Neural cell (in vitro differentiated cells): Measurements from ENCODE around the gene IFNGR2. TPM values are rescaled to one million over a fixed set of nuclear protein-coding genes. Genes with fewer than 3 reads are reported as not detected.

Experiments used
- H2AFZ ChIP-seq: fragments of 200-600, 300-800 bp; sonication (generic), shearing (Covaris generic); 2 replicates; pipeline ENCODE4 v1.6.0; 2014; ENCODE audit warnings: low read depth, mild to moderate bottlenecking, antibody characterized with exemption, low read length, moderate library complexity
- H3F3A ChIP-seq: fragments of 200-600 bp; shearing (Covaris generic); 2 replicates; pipeline ENCODE4 v1.6.1; 2016; ENCODE audit warnings: mild to moderate bottlenecking, moderate library complexity, mixed read lengths, antibody characterized with exemption, low read length; ENCODE audit not compliant: insufficient read depth, poor library complexity, severe bottlenecking
- H3K27ac ChIP-seq: fragments of 200-600, 300-800 bp; sonication (generic), shearing (Covaris generic); 2 replicates; pipeline ENCODE4 v1.5.1; 2014; ENCODE audit warnings: mild to moderate bottlenecking, low read length, moderate library complexity
- H3K27me3 ChIP-seq: fragments of 300-800, 200-600 bp; sonication (generic), shearing (Covaris generic); 2 replicates; pipeline ENCODE4 v1.6.0; 2014; ENCODE audit warnings: mild to moderate bottlenecking, low read depth, low read length, moderate library complexity; ENCODE audit not compliant: insufficient read depth
- H3K36me3 ChIP-seq: fragments of 300-800, 200-600 bp; sonication (generic), shearing (Covaris generic); 2 replicates; pipeline ENCODE4 v1.5.1; 2014; ENCODE audit warnings: mild to moderate bottlenecking, antibody characterized with exemption, low read length, moderate library complexity; ENCODE audit not compliant: insufficient read depth
- H3K4me2 ChIP-seq: fragments of 300-800, 200-600 bp; sonication (generic), shearing (Covaris generic); 2 replicates; pipeline ENCODE4 v1.6.0; 2014; ENCODE audit warnings: mild to moderate bottlenecking, low read length
- H3K4me3 ChIP-seq: fragments of 300-800, 200-600 bp; sonication (generic), shearing (Covaris generic); 2 replicates; pipeline ENCODE4 v1.5.1; 2014; ENCODE audit warnings: mild to moderate bottlenecking, low read length, moderate library complexity
- H3K79me2 ChIP-seq: fragments of 200-600 bp; shearing (Covaris generic); replicated peaks from 2 replicates; pipeline ENCODE4 v1.6.0; 2014; ENCODE audit warnings: mild to moderate bottlenecking, low read length, moderate library complexity; ENCODE audit not compliant: insufficient read depth
- H3K9ac ChIP-seq: fragments of 300-800, 200-600 bp; sonication (generic), shearing (Covaris generic); 2 replicates; pipeline ENCODE4 v1.6.1; 2016; ENCODE audit warnings: mild to moderate bottlenecking, low read length, mixed read lengths
- H3K9me2 ChIP-seq: fragments of 200-600 bp; shearing (Covaris generic); 2 replicates; pipeline ENCODE4 v1.6.1; 2016; ENCODE audit warnings: mild to moderate bottlenecking, low read length, mixed read lengths; ENCODE audit not compliant: insufficient read depth
- H3K9me3 ChIP-seq: fragments of 200-600, 300-800 bp; sonication (generic), shearing (Covaris generic); 2 replicates; pipeline ENCODE4 v1.6.1; 2016; ENCODE audit warnings: mild to moderate bottlenecking, mixed run types, low read length, moderate library complexity, mixed read lengths
- H4K20me1 ChIP-seq: fragments of 200-600 bp; shearing (Covaris generic); 2 replicates; pipeline ENCODE4 v1.6.1; 2016; ENCODE audit warnings: mild to moderate bottlenecking, mixed run types; ENCODE audit not compliant: insufficient read depth
- EP300 ChIP-seq: fragments of 450-650 bp; conservative IDR thresholded peaks from 2 replicates; pipeline ENCODE4 v1.6.1; 2014; ENCODE audit warnings: antibody characterized with exemption, mild to moderate bottlenecking, moderate library complexity; ENCODE audit not compliant: poor library complexity, severe bottlenecking
- EZH2 ChIP-seq: fragments of 200-600, 300-800 bp; shearing (Covaris generic), sonication (generic); IDR thresholded peaks from 2 replicates; pipeline ENCODE4 v1.6.1; 2014; ENCODE audit warnings: antibody characterized with exemption, low read length, borderline replicate concordance, mild to moderate bottlenecking; ENCODE audit not compliant: insufficient read depth, poor library complexity, severe bottlenecking
- MXI1 ChIP-seq: fragments of 450-650 bp; conservative IDR thresholded peaks from 2 replicates; pipeline ENCODE4 v1.6.1; 2014; ENCODE audit warnings: antibody characterized with exemption, mild to moderate bottlenecking; ENCODE audit not compliant: poor library complexity, severe bottlenecking
- POLR2AphosphoS5 ChIP-seq: IDR thresholded peaks from 2 replicates; pipeline ENCODE4 v1.6.1; 2012
- RAD21 ChIP-seq: fragments of 450-650 bp; conservative IDR thresholded peaks from 2 replicates; pipeline ENCODE4 v1.6.1; 2014; ENCODE audit warnings: antibody characterized with exemption, mild to moderate bottlenecking, moderate library complexity
- REST ChIP-seq: IDR thresholded peaks from 2 replicates; pipeline ENCODE4 v1.6.1; 2012; ENCODE audit warnings: borderline replicate concordance
- SMC3 ChIP-seq: fragments of 450-650 bp; conservative IDR thresholded peaks from 2 replicates; pipeline ENCODE4 v1.6.1; 2014; ENCODE audit warnings: antibody characterized with exemption, mild to moderate bottlenecking, moderate library complexity; ENCODE audit not compliant: poor library complexity
- TAF1 ChIP-seq: IDR thresholded peaks from 2 replicates; pipeline ENCODE4 v1.6.1; 2012; ENCODE audit warnings: low read depth
- polyA plus RNA-seq: library from polyadenylated mRNA; depleted of rRNA; stranded (reverse); fragments of >200 nt; gene quantifications from 2 replicates; pipeline ENCODE4 v1.2.3, GENCODE V29; 2014
- TF ChIP-seq, protein P1 (sequence below): fragments of 450-650 bp; IDR thresholded peaks from 2 replicates; pipeline ENCODE4 v1.5.1; 2014; ENCODE audit warnings: antibody characterized with exemption, mild to moderate bottlenecking, moderate library complexity; ENCODE audit not compliant: poor library complexity, severe bottlenecking

Gene IFNGR2
- polyA plus RNA-seq, 1 donor from 2014 or later = 57.2 TPM

DNA sequence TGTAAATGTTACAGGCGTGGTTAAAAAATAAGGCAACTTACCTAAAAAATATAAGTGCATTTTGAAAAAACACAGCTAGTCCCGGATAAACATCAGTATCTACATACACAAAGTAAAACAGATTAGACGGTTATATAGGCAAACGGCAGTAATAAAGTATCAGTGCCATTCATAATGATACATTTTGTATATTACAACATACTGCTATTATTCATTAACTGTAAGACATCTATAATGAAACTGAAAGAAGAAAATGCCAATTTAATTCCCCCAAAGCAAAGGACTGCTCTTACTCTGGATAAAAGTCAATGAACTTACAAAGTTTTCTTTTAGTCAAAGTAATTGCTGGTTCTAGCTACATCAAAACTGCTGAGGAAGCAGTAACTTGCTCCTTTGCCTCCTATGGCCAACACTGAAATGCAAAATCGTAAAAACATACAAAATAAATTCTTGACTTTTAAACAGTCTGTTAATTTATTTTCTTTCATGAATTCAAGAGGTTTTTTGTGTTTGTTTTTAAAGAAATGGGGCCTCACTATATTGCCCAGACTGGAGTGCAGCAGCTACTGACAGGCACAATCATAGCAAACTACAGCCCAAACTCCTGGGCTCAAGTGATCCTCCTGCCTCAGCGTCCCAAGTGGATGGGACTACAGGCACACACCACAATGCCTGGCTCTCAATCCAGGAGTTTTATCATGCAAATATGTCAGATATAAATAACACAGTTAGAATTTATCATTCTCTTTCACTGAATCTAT is 52.7 kb downstream of the IFNGR2 start:
- no peak overlapping the region for H3K4me2 ChIP-seq
- no peaks in the 10 kb centered on the region for H4K20me1 ChIP-seq
- H3K9me3 ChIP-seq = no peaks in the 10 kb centered on the region
- no peaks in the 10 kb centered on the region for H3K27me3 ChIP-seq
- no peak overlapping the region for H2AFZ ChIP-seq
- H3K79me2 ChIP-seq = no peaks in the 10 kb centered on the region
- no peak overlapping the region for H3K4me3 ChIP-seq
- H3K9me2 ChIP-seq = no peaks in the 10 kb centered on the region
- H3K27ac ChIP-seq = no peak overlapping the region
- H3K9ac ChIP-seq = no peak overlapping the region
- H3K36me3 ChIP-seq = no peaks in the 10 kb centered on the region
- TF ChIP-seq MXI1 = no peak
- no peak for TF ChIP-seq REST
- no peak for TF ChIP-seq POLR2AphosphoS5
- TF ChIP-seq EP300 = no peak
- no peak for TF ChIP-seq TAF1
- TF ChIP-seq RAD21 = no peak
- no peak for TF ChIP-seq SMC3
- TF ChIP-seq EZH2 = no peak
- TF ChIP-seq, protein P1, sequence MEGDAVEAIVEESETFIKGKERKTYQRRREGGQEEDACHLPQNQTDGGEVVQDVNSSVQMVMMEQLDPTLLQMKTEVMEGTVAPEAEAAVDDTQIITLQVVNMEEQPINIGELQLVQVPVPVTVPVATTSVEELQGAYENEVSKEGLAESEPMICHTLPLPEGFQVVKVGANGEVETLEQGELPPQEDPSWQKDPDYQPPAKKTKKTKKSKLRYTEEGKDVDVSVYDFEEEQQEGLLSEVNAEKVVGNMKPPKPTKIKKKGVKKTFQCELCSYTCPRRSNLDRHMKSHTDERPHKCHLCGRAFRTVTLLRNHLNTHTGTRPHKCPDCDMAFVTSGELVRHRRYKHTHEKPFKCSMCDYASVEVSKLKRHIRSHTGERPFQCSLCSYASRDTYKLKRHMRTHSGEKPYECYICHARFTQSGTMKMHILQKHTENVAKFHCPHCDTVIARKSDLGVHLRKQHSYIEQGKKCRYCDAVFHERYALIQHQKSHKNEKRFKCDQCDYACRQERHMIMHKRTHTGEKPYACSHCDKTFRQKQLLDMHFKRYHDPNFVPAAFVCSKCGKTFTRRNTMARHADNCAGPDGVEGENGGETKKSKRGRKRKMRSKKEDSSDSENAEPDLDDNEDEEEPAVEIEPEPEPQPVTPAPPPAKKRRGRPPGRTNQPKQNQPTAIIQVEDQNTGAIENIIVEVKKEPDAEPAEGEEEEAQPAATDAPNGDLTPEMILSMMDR = no peak
- no peaks in the 10 kb centered on the region for H3F3A ChIP-seq

DNA sequence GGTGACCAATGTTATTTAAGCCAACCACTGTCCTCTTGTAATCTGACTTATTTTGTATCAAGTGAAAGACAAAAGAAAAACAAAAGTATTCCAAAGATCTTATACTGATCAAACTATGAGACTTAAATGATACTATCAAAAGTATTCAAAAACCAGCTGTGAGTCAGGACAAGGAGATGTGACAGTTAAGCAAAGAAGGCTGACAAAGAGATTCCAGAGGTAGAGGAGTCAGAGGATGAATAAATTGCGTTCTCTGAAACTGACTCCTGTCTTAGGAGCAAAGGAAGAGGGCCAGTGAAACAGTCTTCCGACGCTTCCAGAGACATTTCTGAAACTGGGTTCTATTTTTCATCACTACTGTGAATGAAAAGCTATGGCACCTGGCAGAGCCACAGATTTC is 55.6 kb downstream of the IFNGR2 start:
- no peaks in the 10 kb centered on the region for H3K9me3 ChIP-seq
- H3K4me2 ChIP-seq = no peak overlapping the region
- H3F3A ChIP-seq = no peaks in the 10 kb centered on the region
- no peaks in the 10 kb centered on the region for H3K36me3 ChIP-seq
- no peaks in the 10 kb centered on the region for H3K27me3 ChIP-seq
- H4K20me1 ChIP-seq = no peaks in the 10 kb centered on the region
- no peak overlapping the region for H3K9ac ChIP-seq
- H3K4me3 ChIP-seq = no peak overlapping the region
- no peak overlapping the region for H3K27ac ChIP-seq
- TF ChIP-seq SMC3 (no peak), TAF1 (no peak), RAD21 (no peak), MXI1 (no peak), EP300 (no peak), EZH2 (no peak), REST (no peak), POLR2AphosphoS5 (no peak)
- TF ChIP-seq, protein P1 = no peak
- no peaks in the 10 kb centered on the region for H3K79me2 ChIP-seq
- no peak overlapping the region for H2AFZ ChIP-seq
- no peaks in the 10 kb centered on the region for H3K9me2 ChIP-seq
